AG10803 (cell line): ENCODE data around the gene ABCA3.

Experiments
- DNase-seq: peaks from one replicate; pipeline ENCODE4 v3.0.0; 2010; ENCODE audit warnings: low read depth
- H3K4me3 ChIP-seq: 2 replicates; pipeline ENCODE4 v1.5.1; 2011; ENCODE audit warnings: mild to moderate bottlenecking, low read length, control low read depth
- CTCF ChIP-seq: conservative IDR thresholded peaks from 2 replicates; pipeline ENCODE4 v1.5.1; 2011; ENCODE audit warnings: mild to moderate bottlenecking, low read length, control low read depth, inconsistent platforms

Gene ABCA3

GRCh38 chr16:2325791-2326190, 14.7 kb downstream of the ABCA3 start:
- DNase-seq: no peak
- no peak overlapping the region for H3K4me3 ChIP-seq
- no peak for TF ChIP-seq CTCF

- H3K4me3 ChIP-seq: no peak overlapping the region
- DNase-seq: no peak
- no peak for TF ChIP-seq CTCF
Measured at GRCh38 chr16:2325181-2325580, 15.3 kb downstream of the ABCA3 start.

- no peak for TF ChIP-seq CTCF
- DNase-seq: no peak
- H3K4me3 ChIP-seq: no peak overlapping the region
Measured at GRCh38 chr16:2324296-2324859, 16.1 kb downstream of the ABCA3 start.

GRCh38 chr16:2323701-2324100, 16.8 kb downstream of the ABCA3 start:
- DNase-seq: no peak
- no peak overlapping the region for H3K4me3 ChIP-seq
- no peak for TF ChIP-seq CTCF

- DNase-seq: no peak
- H3K4me3 ChIP-seq: no peak overlapping the region
- TF ChIP-seq CTCF: no peak
Measured at GRCh38 chr16:2319606-2320005, 20.9 kb downstream of the ABCA3 start.

GRCh38 chr16:2317231-2318020, 23.1 kb downstream of the ABCA3 start:
- TF ChIP-seq CTCF: no peak
- no peak overlapping the region for H3K4me3 ChIP-seq
- DNase-seq: no peak
